HCT116 (cell line): ENCODE results near the gene CDAN1. TPM values are rescaled to one million over a fixed set of nuclear protein-coding genes. Genes with fewer than 3 reads are reported as not detected.

Experiments
- ATAC-seq: fragments of 200-7000 bp; cut with Tn5 transposase; 2 replicates; pipeline ENCODE4 v1.9.1; 2020; ENCODE audit warnings: mild to moderate bottlenecking, moderate library complexity
- BruUV-seq: library from RNA; stranded (reverse); fragments of 400-500 nt; replicated peaks from 2 replicates; lab custom pipeline; 2021; lab: Mats Ljungman, UMichigan
- CTCF ChIA-PET: fragments of 300-600 bp; sonication (Branson Sonifier 250); formaldehyde crosslinking; loops from one replicate; lab custom pipeline; 2021; ENCODE audit warnings: antibody characterized with exemption; lab: Charles Lee
- POLR2A ChIA-PET: fragments of 300-600, 350-600 bp; sonication (Branson Sonifier 250); formaldehyde crosslinking; loops from one replicate; lab custom pipeline; 2021; ENCODE audit warnings: antibody characterized with exemption; lab: Charles Lee
- RAD21 ChIA-PET, 2 experiments: fragments of 300-600 bp; sonication (Branson Sonifier 250); formaldehyde crosslinking; loops; one replicate each; lab custom pipeline; 2023; ENCODE audit warnings: low total read pairs in 2 of 2; ENCODE audit not compliant: uncharacterized antibody in 2 of 2, unreplicated experiment in 2 of 2, low non-redundant PET in 1 of 2; lab: Charles Lee
- DNase-seq: peaks from one replicate; pipeline ENCODE4 v3.0.0-alpha.2; 2010; ENCODE audit warnings: low read depth, low spot score
- H2AFZ ChIP-seq: fragments of 200-600 bp; shearing (Covaris generic), sonication (generic); 2 replicates; pipeline ENCODE4 v1.6.1; 2017; ENCODE audit warnings: low read depth, mixed run types, mixed read lengths, antibody characterized with exemption, low read length; ENCODE audit not compliant: poor library complexity, severe bottlenecking
- H3K27ac ChIP-seq: 2 replicates; pipeline ENCODE4 v1.5.1; 2012; ENCODE audit warnings: low read depth, low read length
- H3K27me3 ChIP-seq: fragments of 200-600 bp; sonication (generic); 2 replicates; pipeline ENCODE4 v1.6.1; 2016; ENCODE audit warnings: mixed run types, low read length, mixed read lengths; ENCODE audit not compliant: insufficient read depth
- H3K36me3 ChIP-seq, 2 experiments: fragments of 200-500 bp in 1 of 2; fragments of 200-600 bp in 1 of 2; sonication (Bioruptor generic) in 1 of 2; sonication (generic) in 1 of 2; 2 replicates each; pipeline versions ENCODE4 v1.5.1 to v1.6.1; 2014 to 2016; ENCODE audit warnings: low read length in 2 of 2, inconsistent platforms in 1 of 2, mixed read lengths in 1 of 2, mixed run types in 1 of 2; ENCODE audit not compliant: insufficient read depth in 2 of 2, control insufficient read depth in 1 of 2
- H3K4me1 ChIP-seq, 2 experiments: fragments of 200-600 bp in 1 of 2; sonication (generic) in 1 of 2; 2 replicates each; pipeline versions ENCODE4 v1.5.1 to v1.6.1; 2012 to 2017; ENCODE audit warnings: low read length in 2 of 2, inconsistent platforms in 1 of 2, mild to moderate bottlenecking in 1 of 2, mixed read lengths in 1 of 2, mixed run types in 1 of 2, moderate library complexity in 1 of 2; ENCODE audit not compliant: insufficient read depth in 2 of 2, control insufficient read depth in 1 of 2
- H3K4me2 ChIP-seq: fragments of 200-600 bp; sonication (generic); 2 replicates; pipeline ENCODE4 v1.6.1; 2017; ENCODE audit warnings: mixed run types, low read length, mixed read lengths
- H3K4me3 ChIP-seq, 2 experiments: fragments of 200-600 bp in 1 of 2; sonication (generic) in 1 of 2; replicated peaks in 1 of 2; 2 replicates each; pipeline ENCODE4 v1.5.1; 2011 to 2016; ENCODE audit warnings: low read length in 2 of 2, control low read depth in 1 of 2, low read depth in 1 of 2, mild to moderate bottlenecking in 1 of 2, mixed read lengths in 1 of 2, mixed run types in 1 of 2
- H3K79me2 ChIP-seq: fragments of 200-600 bp; sonication (generic); 2 replicates; pipeline ENCODE4 v1.6.1; 2017; ENCODE audit warnings: mild to moderate bottlenecking, mixed run types, low read length, moderate library complexity, mixed read lengths; ENCODE audit not compliant: insufficient read depth
- H3K9ac ChIP-seq: fragments of 200-600 bp; sonication (generic); 2 replicates; pipeline ENCODE4 v1.6.1; 2016; ENCODE audit warnings: low read length, mixed read lengths
- H3K9me2 ChIP-seq: fragments of 200-600 bp; sonication (generic), shearing (Covaris generic); 2 replicates; pipeline ENCODE4 v1.6.1; 2017; ENCODE audit warnings: mixed run types, mild to moderate bottlenecking, moderate library complexity; ENCODE audit not compliant: insufficient read depth
- H3K9me3 ChIP-seq, 2 experiments: fragments of 200-500 bp in 1 of 2; fragments of 200-600 bp in 1 of 2; sonication (Bioruptor generic) in 1 of 2; sonication (generic) in 1 of 2; 2 replicates each; pipeline ENCODE4 v1.6.1; 2014 to 2017; ENCODE audit warnings: low read length in 2 of 2, mixed read lengths in 2 of 2, inconsistent platforms in 1 of 2, low read depth in 1 of 2, mild to moderate bottlenecking in 1 of 2, mixed run types in 1 of 2, moderate library complexity in 1 of 2; ENCODE audit not compliant: control insufficient read depth in 1 of 2, insufficient read depth in 1 of 2
- H4K20me1 ChIP-seq: fragments of 200-600 bp; sonication (generic), shearing (Covaris generic); 2 replicates; pipeline ENCODE4 v1.6.1; 2017; ENCODE audit warnings: mixed run types, mild to moderate bottlenecking, moderate library complexity; ENCODE audit not compliant: insufficient read depth
- CBX3 ChIP-seq: IDR thresholded peaks from 2 replicates; pipeline ENCODE4 v1.6.1; 2012; ENCODE audit warnings: low read depth
- CEBPB ChIP-seq: IDR thresholded peaks from 2 replicates; pipeline ENCODE4 v1.6.1; 2012; ENCODE audit warnings: low read depth
- ELF1 ChIP-seq: IDR thresholded peaks from 2 replicates; pipeline ENCODE4 v1.6.1; 2012; ENCODE audit warnings: low read depth, borderline replicate concordance
- EZH2 ChIP-seq: fragments of 200-600 bp; sonication (generic); IDR thresholded peaks from 2 replicates; pipeline ENCODE4 v1.6.1; 2017; ENCODE audit warnings: antibody characterized with exemption, mixed run types
- EZH2phosphoT487 ChIP-seq: fragments of 200-600 bp; IDR thresholded peaks from 2 replicates; pipeline ENCODE4 v1.6.1; 2018; ENCODE audit warnings: antibody characterized with exemption, borderline replicate concordance
- FOSL1 ChIP-seq: IDR thresholded peaks from 2 replicates; pipeline ENCODE4 v1.6.1; 2012; ENCODE audit warnings: low read depth
- POLR2A ChIP-seq: IDR thresholded peaks from 2 replicates; pipeline ENCODE4 v1.7.0; 2011; ENCODE audit warnings: borderline replicate concordance; ENCODE audit not compliant: insufficient read depth, insufficient read length; ENCODE audit errors: extremely low read depth
- POLR2AphosphoS5 ChIP-seq: IDR thresholded peaks from 2 replicates; pipeline ENCODE4 v1.6.1; 2011; ENCODE audit warnings: mild to moderate bottlenecking, low read depth, low read length, moderate library complexity
- RAD21 ChIP-seq: IDR thresholded peaks from 2 replicates; pipeline ENCODE4 v1.6.1; 2012; ENCODE audit warnings: low read depth, mild to moderate bottlenecking
- SIN3A ChIP-seq: IDR thresholded peaks from 2 replicates; pipeline ENCODE4 v1.6.1; 2012; ENCODE audit warnings: low read depth
- SP1 ChIP-seq: IDR thresholded peaks from 2 replicates; pipeline ENCODE4 v1.6.1; 2012; ENCODE audit warnings: low read depth
- TCF7L2 ChIP-seq: IDR thresholded peaks from 2 replicates; pipeline ENCODE4 v1.7.0; 2011; ENCODE audit warnings: borderline replicate concordance, inconsistent platforms; ENCODE audit not compliant: insufficient read depth, insufficient read length; ENCODE audit errors: extremely low read depth
- YY1 ChIP-seq: IDR thresholded peaks from 2 replicates; pipeline ENCODE4 v1.6.1; 2011; ENCODE audit warnings: low read length, low read depth, moderate library complexity, mild to moderate bottlenecking; ENCODE audit not compliant: insufficient replicate concordance; ENCODE audit errors: extremely low read depth
- intact Hi-C: fragments of 100-400 bp; cut with micrococcal nuclease; formaldehyde crosslinking; loops from 2 replicates; pipeline ENCODE4 v1.10.0; 2022
- total RNA-seq: library from RNA; stranded (reverse); gene quantifications from one replicate; pipeline ENCODE4 v1.2.1, GENCODE V29; 2021; ENCODE audit not compliant: unreplicated experiment
- TF ChIP-seq, protein P1 (sequence below): IDR thresholded peaks from 2 replicates; pipeline ENCODE4 v1.6.1; 2011; ENCODE audit warnings: mild to moderate bottlenecking, low read length, moderate library complexity; ENCODE audit not compliant: insufficient replicate concordance; ENCODE audit errors: extremely low read depth
- TF ChIP-seq, protein P2 (sequence below): IDR thresholded peaks from 2 replicates; pipeline ENCODE4 v1.6.1; 2012
- TF ChIP-seq, protein P3 (sequence below): IDR thresholded peaks from 2 replicates; pipeline ENCODE4 v1.6.1; 2012; ENCODE audit warnings: low read depth

The CDAN1 gene
- total RNA-seq, 1 experiment from 2014 or later, result 22.4 TPM

DNA sequence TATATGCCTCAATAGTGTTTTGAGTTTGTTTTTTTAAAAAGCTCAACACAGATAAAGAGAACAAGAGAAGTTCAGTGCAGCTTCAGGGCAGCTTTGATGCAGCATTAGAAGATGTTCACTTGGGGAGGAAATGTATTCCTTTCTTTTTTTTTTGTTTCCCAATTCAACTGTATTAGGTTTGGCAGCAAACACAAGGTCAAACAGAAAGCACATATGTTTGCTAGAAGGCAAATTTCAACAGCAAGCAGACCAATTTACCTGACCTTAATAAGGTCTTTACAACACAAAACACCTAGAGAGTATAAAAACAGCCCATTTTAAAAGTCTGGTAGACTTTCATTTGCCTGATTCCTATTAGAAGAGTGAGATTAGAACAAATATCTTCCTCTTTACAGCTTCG, 7.3 kb upstream of the CDAN1 start:
- ATAC-seq, result no peak
- no peak for DNase-seq
- H3K9ac ChIP-seq, result no peak overlapping the region
- no TSS peak for BruUV-seq
- H3K27ac ChIP-seq, result no peak overlapping the region
- no peaks in the 10 kb centered on the region for H3K4me1 ChIP-seq
- H3K36me3 ChIP-seq, result no peaks in the 10 kb centered on the region
- no peaks in the 10 kb centered on the region for H3K27me3 ChIP-seq
- RAD21 ChIA-PET, result no interaction called here
- no peak overlapping the region for H2AFZ ChIP-seq
- CTCF ChIA-PET, result no interaction called here
- POLR2A ChIA-PET, result no interaction called here
- no peaks in the 10 kb centered on the region for H4K20me1 ChIP-seq
- no peaks in the 10 kb centered on the region for H3K79me2 ChIP-seq
- H3K9me2 ChIP-seq, result no peaks in the 10 kb centered on the region
- no peaks in the 10 kb centered on the region for H3K9me3 ChIP-seq
- H3K4me3 ChIP-seq, result no peak overlapping the region
- H3K4me2 ChIP-seq, result no peak overlapping the region
- intact Hi-C loops, result no loop called here
- TF ChIP-seq SIN3A, result no peak
- TF ChIP-seq FOSL1, result no peak
- no peak for TF ChIP-seq YY1
- TF ChIP-seq CEBPB, result no peak
- TF ChIP-seq EZH2, result no peak
- TF ChIP-seq CBX3, result no peak
- TF ChIP-seq SP1, result no peak
- TF ChIP-seq, protein P1, sequence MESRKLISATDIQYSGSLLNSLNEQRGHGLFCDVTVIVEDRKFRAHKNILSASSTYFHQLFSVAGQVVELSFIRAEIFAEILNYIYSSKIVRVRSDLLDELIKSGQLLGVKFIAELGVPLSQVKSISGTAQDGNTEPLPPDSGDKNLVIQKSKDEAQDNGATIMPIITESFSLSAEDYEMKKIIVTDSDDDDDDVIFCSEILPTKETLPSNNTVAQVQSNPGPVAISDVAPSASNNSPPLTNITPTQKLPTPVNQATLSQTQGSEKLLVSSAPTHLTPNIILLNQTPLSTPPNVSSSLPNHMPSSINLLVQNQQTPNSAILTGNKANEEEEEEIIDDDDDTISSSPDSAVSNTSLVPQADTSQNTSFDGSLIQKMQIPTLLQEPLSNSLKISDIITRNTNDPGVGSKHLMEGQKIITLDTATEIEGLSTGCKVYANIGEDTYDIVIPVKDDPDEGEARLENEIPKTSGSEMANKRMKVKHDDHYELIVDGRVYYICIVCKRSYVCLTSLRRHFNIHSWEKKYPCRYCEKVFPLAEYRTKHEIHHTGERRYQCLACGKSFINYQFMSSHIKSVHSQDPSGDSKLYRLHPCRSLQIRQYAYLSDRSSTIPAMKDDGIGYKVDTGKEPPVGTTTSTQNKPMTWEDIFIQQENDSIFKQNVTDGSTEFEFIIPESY, result no peak
- TF ChIP-seq ELF1, result no peak
- TF ChIP-seq POLR2AphosphoS5, result no peak

DNA sequence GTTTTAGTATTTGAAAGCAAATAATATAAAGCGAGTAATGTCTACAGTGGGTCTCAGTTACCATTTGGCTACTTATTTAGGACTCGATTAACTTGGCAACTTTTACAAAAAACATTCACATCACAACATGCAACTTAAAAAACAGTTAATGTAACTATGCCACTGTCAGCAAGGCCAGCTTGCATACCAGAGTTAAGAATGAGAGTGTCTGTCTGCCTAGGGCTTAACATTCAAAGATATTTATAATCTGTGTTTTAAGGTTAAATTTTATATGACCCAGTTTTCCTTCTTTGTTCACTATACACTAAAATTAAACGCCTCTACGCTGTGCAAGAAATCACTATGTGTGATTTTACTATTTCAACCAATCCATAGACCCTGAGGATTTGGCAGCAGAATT, 5.2 kb upstream of the CDAN1 start:
- Histone ChIP-seq H3K4me3 (no peak overlapping the region), H3K4me2 (no peak overlapping the region), H3K27ac (no peak overlapping the region), H3K4me1 (peaks cover 6 to 7% of the 10 kb centered on the region in 2 experiments; a peak in 3 of 4 replicates), H2AFZ (no peak overlapping the region), H3K9me3 (no peaks in the 10 kb centered on the region), H4K20me1 (no peaks in the 10 kb centered on the region), H3K36me3 (no peaks in the 10 kb centered on the region), H3K27me3 (no peaks in the 10 kb centered on the region), H3K9me2 (no peaks in the 10 kb centered on the region), H3K79me2 (no peaks in the 10 kb centered on the region), H3K9ac (no peak overlapping the region)
- BruUV-seq, result no TSS peak
- DNase-seq (no peak), ATAC-seq (no peak)
- POLR2A ChIA-PET, result no interaction called here
- CTCF ChIA-PET, result no interaction called here
- intact Hi-C loops, result no loop called here
- RAD21 ChIA-PET, result no interaction called here
- no peak for TF ChIP-seq RAD21
- no peak for TF ChIP-seq POLR2A
- TF ChIP-seq, protein P2, sequence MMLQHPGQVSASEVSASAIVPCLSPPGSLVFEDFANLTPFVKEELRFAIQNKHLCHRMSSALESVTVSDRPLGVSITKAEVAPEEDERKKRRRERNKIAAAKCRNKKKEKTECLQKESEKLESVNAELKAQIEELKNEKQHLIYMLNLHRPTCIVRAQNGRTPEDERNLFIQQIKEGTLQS, result no peak
- TF ChIP-seq TCF7L2, result no peak
- TF ChIP-seq ELF1, result no peak
- TF ChIP-seq SP1, result no peak
- TF ChIP-seq, protein P3, sequence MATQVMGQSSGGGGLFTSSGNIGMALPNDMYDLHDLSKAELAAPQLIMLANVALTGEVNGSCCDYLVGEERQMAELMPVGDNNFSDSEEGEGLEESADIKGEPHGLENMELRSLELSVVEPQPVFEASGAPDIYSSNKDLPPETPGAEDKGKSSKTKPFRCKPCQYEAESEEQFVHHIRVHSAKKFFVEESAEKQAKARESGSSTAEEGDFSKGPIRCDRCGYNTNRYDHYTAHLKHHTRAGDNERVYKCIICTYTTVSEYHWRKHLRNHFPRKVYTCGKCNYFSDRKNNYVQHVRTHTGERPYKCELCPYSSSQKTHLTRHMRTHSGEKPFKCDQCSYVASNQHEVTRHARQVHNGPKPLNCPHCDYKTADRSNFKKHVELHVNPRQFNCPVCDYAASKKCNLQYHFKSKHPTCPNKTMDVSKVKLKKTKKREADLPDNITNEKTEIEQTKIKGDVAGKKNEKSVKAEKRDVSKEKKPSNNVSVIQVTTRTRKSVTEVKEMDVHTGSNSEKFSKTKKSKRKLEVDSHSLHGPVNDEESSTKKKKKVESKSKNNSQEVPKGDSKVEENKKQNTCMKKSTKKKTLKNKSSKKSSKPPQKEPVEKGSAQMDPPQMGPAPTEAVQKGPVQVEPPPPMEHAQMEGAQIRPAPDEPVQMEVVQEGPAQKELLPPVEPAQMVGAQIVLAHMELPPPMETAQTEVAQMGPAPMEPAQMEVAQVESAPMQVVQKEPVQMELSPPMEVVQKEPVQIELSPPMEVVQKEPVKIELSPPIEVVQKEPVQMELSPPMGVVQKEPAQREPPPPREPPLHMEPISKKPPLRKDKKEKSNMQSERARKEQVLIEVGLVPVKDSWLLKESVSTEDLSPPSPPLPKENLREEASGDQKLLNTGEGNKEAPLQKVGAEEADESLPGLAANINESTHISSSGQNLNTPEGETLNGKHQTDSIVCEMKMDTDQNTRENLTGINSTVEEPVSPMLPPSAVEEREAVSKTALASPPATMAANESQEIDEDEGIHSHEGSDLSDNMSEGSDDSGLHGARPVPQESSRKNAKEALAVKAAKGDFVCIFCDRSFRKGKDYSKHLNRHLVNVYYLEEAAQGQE, result no peak
- TF ChIP-seq EZH2phosphoT487, result no peak
